DMS114 treated with DMSO at 0.1 percent for 48 hours (cell line): ENCODE data around the gene LRRC8B.
"Not testable (repeated sequence)": the region's sequence is repeated elsewhere in the genome, so short reads cannot be mapped to it uniquely, and the experiment has no call there.

Source experiments
- DNase-seq: peaks from one replicate; lab custom pipeline; 2025; ENCODE audit not compliant: unreplicated experiment; lab: John Stamatoyannopoulos, UW

Gene LRRC8B

DNA sequence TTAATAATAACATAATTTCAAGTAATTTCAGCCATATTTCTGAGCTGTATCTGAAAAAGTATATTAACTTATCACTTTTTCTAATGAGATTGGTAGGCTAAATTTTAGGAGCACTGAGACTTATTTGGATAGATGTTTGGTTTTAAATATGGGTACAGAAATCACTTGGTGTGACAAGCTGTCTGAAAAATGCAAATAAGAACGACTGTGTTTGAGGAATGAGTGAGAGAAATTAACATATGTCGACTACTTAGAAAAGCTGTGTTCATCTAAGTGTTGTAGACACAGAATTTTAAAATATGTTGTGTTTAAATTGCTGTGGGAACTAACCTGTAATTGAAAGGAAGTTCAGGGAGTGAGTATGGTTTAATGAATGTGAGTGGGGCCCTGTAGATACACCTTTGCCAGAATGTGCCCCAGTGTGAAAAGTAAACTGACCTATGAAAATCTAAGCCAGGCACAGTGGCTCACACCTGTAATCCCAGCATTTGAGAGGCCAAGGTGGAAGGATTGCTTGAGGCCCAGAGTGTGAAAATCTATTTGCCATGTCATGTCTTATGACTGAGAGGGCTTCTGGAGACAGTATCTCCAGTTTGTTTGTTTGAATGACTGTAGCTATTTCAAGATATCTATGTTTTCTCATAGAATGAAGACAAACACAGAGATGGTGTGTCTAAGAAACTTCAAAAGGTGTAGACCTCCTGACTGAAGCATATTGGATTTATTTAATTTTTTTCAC, 54.5 kb downstream of the LRRC8B start:
- no peak for DNase-seq

DNA sequence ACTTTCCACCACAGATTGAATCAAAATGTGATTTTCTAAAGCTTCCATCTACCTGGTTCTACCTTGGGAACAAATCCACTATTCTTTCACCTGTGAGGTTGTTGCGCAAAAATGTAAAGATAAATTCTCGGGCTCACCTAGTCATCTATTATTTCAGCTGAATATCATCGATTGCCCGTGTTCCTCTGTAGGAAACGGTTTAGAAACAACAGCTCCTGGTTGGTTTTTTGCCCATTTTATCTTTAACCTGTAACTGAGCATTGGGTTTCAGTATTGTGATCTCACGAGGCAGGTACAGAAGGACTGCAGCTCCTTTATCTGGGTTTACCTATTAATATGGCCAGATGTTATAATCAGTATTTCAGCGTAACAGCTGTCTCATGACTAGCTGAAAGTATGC, 55.4 kb downstream of the LRRC8B start:
- DNase-seq = no peak

- DNase-seq = no peak
Measured at GRCh38 chr1:89581859-89582258, 57.2 kb downstream of the LRRC8B start.

- no peak for DNase-seq
Measured at GRCh38 chr1:89582571-89582970, 57.9 kb downstream of the LRRC8B start.

- no peak for DNase-seq
Measured at GRCh38 chr1:89584211-89584610, 59.6 kb downstream of the LRRC8B start.

GRCh38 chr1:89584781-89585180, 60.2 kb downstream of the LRRC8B start:
- no peak for DNase-seq

- DNase-seq = no peak
Measured at GRCh38 chr1:89587729-89588161, 63.1 kb downstream of the LRRC8B start.

DNA sequence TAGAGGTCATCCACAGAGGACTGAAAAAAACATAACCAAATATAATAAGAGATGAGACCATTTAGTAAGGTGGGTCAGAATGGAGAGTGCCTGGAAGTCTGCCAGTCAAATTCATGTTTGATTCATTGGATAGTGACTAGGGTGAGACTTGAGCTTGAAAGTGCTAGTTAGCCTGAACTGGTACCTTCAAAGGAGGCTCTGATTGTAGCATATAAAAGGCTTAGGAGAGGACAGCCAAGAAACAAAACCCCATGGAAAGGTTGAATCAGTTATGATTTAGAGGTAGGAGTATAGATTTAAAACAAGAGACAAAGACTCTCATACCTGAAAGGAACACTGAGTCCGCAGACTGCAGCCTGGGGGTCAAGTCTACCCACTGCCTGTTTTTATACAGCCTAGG, 63.9 kb downstream of the LRRC8B start:
- DNase-seq = no peak

DNA sequence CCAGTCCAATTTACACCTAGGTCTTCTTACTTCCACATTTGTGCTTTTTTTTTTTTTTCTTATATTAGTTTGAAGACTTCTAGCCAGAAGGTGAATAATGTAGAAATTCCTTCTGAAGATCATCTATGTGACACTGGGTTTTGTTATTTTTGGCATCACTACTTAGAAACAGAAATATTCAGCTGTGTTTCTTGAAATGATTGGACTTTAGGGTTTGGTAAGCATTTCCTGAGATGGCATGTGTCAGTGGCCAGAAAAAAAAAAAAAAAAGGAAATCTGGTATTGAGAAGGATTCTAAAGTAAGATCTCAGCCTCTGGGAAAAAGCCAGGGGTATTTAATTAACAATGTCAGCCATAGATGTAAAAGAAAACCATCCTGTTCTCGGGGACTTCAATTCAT, 64.9 kb downstream of the LRRC8B start:
- no peak for DNase-seq

- no peak for DNase-seq
Measured at GRCh38 chr1:89590341-89591080, 65.9 kb downstream of the LRRC8B start.

DNA sequence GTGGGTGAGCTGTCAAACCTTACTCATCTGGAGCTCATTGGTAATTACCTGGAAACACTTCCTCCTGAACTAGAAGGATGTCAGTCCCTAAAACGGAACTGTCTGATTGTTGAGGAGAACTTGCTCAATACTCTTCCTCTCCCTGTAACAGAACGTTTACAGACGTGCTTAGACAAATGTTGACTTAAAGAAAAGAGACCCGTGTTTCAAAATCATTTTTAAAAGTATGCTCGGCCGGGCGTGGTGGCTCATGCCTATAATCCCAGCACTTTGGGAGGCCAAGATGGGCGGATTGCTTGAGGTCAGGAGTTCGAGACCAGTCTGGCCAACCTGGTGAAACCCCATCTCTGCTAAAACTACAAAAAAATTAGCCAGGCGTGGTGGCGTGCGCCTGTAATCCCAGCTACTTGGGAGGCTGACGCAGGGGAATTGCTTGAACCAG, 68.3 kb downstream of the LRRC8B start:
- DNase-seq = not testable (repeated sequence)

GRCh38 chr1:89594096-89594740, 69.6 kb downstream of the LRRC8B start:
- no peak for DNase-seq

GRCh38 chr1:89596698-89597097, 72.1 kb downstream of the LRRC8B start:
- no peak for DNase-seq

DNA sequence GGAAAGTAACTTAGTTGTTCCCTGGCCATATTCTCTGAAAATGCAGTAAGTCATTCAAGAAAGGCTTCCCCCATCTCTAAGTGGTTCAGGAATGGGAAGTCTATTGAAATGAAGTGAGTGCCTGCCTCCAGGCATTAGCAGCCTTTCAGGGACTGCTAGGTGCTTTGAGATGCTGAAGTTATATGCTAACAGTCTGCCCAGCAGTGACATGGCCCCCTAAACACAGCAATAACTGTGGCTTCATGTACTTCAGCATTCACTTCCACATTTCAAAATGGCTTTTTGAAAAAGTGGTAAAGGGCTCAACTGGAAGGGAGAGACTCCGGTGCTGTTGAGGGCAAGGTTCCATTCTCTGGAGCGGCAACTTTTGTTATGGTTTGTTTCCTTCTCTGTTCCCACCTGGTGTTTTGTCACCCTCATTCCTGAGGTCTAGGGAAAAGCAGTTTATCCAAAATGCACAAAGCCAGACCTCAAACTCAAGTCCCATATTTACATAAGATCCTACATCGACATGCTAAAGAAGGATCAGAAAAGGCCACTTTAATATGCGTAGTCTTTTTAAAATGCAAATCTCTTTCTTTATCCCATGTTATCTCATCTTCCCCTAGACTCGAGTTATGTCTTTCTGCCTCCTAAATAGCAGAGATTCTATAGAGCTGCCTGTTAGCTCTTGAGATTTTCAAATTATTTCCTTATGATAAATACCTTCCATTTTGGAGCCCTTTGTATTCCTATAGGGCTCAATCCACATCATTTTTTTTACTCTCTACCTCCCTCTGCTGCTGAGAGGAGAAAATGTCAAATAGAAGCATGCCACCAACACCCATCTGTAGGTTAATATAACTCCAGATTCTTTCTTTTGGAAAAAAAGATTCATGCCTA, 74.1 kb downstream of the LRRC8B start:
- peak; percentile 66 for DNase-seq

- DNase-seq = no peak
Measured at GRCh38 chr1:89599332-89599630, 74.7 kb downstream of the LRRC8B start.

DNA sequence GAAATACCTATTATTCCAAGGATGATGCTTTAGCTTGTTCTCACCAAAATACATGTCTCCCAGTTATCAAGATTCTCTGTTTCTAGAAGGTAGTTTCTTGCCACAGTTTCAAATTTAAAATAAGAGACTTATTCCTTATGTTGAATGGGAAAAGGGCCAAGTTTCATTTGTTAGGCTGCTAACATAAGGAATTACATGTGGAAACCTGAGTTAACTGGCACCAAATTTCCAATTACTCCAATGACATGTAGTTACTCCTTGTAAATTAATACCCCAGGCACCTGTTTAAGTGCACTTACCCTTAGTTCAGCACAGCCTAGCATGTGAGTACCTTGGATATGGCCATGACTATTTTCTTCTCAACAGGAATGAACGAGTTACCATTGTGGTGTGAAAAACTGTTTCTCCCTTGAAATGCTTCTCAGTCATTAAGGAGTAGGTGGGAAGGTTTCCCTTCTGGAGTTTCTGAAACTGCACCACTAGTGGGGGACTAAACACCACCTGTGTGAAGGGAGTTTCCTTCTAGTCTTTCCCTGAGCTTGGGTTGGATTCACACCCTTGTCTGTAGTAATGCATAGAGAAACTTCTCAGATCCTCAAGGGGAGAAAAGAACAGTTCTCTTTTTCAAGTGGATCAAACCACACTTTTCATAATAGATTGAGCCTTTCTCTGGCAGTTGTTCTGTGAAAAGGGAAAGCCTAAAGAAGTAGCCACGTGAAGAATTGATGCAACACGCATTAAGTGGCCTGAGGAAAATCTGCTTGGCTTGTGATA, 76.0 kb downstream of the LRRC8B start:
- no peak for DNase-seq

DNA sequence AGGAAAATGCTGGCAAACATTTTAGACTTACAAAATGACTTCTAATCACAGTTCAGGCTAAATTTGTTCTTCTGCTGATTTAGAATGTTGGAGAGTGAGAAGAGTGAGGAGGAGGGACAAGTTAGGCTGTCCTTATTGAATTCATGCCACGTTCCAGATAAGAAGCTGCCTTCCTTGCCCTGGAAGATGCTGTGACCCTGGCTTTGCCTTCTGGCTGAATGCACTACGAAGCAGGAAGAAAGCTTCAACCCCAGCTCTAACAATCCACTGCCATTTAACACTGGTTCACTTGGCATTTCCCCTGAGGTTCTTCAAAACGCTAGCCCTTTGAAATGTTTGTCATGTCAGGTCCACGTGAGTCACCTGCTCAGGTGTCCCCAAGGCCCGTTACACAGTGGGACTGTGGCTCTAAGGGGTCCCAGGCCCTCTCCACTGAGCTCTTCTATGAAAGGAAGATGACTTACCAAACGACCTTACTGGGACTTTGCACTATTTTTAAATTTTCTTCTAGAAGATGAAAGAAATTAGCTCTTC, 78.3 kb downstream of the LRRC8B start:
- no peak for DNase-seq

DNA sequence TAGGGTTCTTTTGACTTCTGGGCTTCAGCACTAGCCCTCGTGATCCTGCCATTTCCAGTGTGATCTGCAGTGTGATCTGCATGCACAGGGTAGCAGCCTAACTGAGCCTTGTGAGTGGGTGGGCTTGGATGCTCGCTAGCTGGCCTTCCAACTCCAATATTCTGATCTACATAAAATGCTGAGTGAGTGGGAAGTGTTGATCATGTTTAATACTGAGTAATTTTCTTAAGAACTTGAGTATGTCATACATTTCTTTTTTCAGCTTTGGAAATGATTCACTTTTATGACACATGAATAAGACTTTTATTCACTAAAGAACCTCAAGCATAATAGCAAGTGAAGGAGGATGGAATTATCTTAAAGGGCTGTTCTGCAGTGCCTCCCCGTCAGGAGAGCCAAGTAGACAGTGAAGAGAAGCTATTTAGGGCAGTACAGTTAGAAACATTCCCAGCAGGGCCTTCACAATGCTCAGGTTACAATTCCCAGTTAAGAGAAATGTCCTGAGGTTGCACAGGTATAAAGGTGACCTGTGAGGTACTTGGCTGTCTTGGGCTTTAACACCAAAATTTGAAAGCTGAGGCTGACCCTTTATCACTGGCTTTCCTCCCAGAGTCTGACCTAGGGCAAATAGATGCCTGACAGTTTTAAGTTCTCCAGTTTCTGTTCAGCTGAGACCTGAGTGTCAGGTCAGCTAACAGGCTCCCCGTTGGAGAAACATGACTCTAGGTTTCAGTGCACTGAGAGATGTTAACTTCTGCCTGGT, 79.2 kb downstream of the LRRC8B start:
- DNase-seq = no peak

DNA sequence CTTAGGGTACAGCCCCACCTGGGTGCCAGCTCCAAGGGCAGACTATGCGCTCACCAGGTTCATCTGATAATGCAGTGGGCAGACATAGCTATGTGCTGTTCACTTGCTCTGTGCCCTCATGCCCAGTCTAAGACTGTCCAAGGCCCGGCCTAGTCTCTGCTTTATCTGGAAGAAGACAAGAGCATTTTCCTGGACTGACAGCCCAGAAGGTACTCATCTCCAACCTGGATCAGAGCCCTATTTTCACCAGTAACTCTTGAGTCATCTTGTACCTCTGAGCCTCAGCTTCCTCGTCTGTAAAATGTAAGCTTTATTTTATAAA, 79.7 kb downstream of the LRRC8B start:
- no peak for DNase-seq

GRCh38 chr1:89605692-89606091, 81.1 kb downstream of the LRRC8B start:
- DNase-seq = no peak
